ENCODE measurements around the gene DHRS9.

DHRS9 gene

DNA sequence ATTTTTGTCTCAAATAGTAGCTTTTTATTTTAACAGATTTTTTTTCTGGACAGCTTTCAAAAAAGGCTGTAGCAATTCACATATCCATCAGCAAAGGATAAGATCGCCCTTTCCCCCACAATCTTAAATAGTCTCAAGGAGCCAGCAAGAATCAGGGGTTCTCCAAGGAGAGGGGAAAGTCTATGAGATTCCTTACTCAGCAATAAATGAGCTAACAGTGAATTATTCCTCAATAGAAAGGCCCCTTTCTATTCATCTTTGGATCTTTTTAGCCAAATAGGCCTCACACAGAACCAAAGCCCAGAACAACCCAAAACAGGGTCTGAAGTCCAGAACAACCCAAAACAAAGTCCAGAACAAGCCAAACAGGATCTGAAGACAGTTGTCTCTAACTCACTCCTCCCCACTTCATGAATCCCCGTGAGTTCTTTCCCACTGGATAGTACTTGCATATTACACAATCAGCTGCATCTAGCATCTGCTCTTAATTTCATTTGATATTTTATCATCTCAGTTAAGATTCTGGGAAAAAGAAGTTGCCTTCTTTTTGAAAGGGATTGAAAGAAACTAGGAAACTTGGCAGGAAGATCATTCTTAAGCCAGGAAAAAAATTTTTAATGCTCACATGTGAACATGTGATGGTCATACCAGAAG lies 3.4 kb upstream of the DHRS9 start:
- no peak for DNase-seq (ENCODE audit: low spot score)

DNA sequence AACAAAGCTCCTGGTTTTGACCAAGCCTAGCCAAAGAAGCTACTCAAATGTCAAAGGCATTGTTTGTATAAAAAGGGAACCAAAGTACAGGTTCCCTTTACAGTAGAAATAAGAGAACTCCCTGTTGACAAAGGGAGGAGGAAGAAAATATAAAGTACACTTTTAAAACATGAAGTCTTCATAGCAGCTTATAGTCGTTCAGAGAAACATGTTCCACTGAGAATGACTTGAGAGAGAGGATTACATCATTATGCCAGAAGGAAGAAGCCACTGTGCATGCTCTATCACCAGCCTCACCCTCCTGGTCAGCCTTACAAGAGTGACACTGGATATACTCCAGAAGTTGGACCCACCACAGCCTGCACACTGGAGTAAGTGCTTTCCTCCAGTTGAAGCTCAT lies 2.5 kb upstream of the DHRS9 start:
- DNase-seq (ENCODE audit: low spot score): no peak

DNA sequence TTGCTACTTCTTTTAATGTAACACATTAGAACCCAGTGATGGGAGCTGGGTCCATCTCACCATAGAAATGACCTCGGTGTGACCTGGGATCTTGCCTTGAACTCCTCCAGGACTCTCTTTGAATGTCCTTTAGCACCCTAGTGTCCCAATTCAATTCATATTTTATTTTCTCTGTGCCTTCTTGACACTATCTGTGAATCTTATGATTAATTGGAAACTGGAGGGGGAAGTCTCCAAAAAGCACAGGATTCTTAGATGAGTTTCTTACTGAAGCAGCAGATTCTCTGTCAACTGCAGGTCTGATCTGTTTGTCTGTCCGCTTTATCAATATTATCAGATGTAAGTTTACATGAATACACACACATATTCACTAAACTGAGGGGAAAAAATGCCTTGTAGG lies 470 bp downstream of the DHRS9 start:
- no peak for DNase-seq (ENCODE audit: low spot score)

DNA sequence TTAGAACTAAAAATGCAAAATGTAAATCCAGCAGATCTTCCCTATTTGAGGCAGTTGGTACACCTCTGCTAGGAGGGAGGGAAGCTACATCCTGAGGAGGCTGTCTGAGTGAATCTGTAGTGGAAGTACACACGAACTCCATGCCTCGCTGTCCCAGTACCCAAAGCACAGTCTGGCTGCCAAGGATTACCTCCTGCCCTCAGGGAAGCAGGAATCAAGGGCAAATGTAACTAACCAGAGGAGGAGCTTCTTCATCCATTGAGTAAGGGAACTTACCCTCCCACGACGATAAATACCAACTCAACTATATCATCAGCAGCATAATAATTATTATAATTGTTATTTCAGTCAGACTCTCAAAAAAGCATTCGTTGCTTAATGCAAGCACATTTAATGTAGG lies 2.1 kb downstream of the DHRS9 start:
- DNase-seq (ENCODE audit: low spot score): no peak

DNA sequence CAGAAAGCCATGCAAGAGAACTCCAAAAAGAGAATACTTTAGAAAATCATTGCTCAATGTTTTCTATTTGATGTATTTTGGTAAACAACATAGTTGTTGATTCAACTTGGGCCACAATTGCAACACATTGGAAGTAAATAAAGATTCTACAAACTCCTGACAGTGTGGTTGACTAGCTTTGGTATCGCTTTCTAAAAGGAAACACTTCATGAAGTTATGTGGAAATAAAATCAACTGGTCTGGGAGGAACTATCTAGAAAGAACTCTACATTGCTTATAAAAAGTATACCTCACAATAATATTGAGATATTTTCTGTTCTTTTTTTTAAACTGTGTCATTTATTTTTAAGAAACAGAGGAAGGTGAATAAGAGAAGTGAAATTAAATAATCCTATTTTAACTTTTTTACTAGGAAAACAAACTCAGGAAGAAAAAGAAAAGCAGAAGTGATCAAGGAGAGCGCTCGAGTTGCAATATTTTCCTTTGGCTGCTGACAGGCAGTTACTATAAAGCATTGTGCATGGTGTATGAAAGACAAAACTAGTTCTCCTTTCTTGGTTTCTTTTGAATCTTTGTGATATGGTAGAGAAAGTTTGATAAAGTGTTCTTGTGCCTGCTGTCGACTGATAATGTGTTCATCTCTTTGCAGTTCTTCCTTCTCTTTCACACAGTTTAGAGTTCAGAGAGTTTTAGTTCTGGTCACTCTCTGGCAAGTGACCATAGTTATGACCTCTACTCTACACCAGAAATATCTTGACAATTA lies 3.0 kb downstream of the DHRS9 start:
- no peak for DNase-seq (ENCODE audit: low spot score)

DNA sequence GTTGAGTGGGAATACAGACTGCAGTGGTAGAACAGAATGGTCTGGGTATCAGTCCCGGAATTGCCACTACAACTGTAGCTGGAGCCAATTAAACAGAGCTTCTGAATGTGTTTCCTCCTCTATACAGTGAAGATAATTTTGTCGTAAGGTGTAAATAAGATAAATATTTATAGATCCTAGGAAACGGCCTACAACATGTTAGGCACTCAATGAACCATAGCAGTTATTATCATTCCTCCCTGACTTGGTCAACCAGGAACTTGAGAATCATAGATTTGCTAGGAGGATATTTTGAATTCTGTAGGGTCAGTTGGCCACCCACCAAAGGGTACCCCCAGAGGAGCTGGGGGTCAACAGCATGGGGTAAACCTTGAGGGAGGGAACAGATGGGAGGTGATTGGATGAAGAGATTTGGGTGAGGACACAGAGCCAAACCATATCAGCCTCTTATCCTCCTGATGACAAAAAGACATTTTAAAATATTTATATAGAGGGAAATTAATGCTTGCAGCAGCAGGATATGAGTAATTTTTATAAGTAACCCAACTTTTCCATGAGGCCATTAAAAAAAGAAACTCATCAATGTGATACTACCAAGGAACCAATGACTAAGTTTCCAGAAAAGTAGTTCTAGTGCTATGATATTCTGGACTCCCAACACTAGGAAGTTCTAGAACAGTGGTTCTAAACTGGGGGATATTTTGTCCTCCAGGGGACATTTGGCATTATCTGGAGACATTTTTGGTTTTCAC lies 4.0 kb downstream of the DHRS9 start:
- no peak for DNase-seq (ENCODE audit: low spot score)

DNA sequence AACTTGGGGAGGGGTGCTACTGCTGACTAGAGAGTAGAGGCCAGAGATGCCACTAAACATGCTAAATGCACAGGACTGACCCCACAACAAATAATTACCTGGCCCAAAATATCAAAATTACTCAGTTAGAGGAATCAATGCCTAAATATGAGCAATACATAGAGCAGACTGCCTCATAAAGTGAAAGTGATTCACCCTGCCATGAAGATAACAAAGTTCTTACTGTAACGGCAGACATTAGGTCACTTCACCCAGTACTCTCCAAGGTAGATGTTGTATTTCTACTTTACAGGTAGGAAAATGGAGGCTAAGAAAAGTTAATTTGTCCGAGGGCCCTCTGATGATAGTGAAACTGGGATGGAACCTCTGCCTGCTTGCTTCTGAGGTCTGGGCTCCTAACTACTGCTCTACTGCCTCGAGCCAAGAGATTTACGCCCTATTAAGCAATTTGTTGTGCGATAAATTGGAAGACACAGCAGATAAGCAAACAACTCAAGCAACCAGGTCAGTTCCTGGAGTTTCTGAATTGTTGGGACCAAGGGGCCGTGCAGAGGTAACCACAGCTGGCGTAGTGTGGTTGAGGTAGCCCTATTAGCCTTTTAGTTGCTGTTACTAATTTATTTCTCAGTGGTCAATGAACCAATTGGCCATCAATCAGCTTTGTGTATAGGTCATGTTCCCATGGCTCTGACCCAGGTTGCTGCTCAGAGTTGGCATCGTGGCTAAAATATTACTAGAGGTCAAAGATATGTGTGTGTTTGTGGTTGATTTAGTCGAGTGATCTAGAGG lies 4.8 kb downstream of the DHRS9 start:
- DNase-seq (ENCODE audit: low spot score): no peak

DNA sequence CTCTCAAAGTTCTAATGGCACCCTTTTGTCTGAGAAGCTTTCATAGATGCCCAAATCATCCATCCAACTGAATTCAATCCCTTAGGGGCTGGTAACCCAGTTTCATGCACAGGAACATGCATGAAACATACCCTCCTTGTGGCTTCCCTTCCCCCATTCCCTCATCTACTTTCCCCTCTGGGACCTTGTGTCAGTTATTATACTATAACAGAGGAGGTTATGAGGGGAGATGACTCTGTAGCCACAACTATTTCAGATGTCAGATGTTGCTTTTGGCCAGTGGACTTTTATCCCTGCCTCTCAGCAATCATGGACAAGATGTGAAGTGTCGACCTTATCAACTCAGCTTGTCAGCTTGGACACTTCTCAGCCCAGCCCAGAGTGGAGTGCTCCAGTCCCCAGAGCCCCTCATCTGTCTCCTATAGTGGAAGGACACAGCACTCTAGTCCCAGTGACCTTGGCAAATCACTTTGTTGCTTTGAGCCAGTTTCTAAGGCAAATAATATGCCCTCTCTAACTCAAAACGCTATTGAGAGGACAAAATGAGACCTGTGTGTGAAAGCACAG lies 8.4 kb downstream of the DHRS9 start:
- DNase-seq (ENCODE audit: low spot score): no peak

DNA sequence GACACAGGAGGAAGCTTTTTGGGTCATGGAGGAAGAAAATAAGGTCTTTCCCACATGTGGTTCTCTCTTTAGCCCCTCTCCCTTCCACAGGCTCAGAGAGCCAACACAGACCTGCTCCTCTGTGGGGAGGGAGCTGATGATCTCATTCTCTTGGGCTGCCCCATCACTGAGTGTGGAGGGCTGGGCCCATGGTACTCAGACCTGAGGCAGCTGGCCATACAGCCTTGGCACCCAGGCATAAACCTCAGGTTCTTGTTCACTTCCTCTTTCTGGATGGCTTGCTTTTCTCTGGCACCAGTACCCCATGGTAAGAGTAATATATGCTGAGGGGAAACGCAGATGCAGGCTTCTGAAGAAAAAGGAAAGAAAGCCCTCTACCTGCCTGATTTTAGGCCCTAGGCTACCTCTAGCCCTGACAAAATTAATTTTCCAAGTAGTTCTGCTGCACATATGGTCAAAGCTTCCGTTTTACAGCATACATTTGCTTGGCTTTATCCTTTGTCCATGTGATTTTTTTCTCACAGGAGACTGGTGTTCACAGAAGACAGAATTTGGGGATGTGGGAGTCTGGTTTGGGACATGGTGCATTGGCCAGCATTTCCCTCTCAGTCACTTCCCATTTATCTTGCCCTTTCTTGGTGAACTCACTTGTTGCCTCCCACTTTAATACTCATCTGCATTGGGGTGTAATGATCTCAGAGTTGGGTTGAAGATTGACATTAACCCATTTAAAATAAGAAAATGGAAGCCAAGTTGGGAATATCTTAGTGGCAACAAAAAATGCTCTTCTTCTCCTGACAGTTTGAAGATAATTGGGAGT lies 11.1 kb downstream of the DHRS9 start:
- no peak for DNase-seq (ENCODE audit: low spot score)

DNA sequence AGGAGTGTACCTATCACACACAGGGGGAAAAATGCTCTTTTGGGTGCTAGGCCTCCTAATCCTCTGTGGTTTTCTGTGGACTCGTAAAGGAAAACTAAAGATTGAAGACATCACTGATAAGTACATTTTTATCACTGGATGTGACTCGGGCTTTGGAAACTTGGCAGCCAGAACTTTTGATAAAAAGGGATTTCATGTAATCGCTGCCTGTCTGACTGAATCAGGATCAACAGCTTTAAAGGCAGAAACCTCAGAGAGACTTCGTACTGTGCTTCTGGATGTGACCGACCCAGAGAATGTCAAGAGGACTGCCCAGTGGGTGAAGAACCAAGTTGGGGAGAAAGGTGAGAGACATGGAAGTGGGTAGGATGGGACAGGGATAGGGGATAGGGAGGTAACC lies 12.2 kb downstream of the DHRS9 start:
- no peak for DNase-seq (ENCODE audit: low spot score)

DNA sequence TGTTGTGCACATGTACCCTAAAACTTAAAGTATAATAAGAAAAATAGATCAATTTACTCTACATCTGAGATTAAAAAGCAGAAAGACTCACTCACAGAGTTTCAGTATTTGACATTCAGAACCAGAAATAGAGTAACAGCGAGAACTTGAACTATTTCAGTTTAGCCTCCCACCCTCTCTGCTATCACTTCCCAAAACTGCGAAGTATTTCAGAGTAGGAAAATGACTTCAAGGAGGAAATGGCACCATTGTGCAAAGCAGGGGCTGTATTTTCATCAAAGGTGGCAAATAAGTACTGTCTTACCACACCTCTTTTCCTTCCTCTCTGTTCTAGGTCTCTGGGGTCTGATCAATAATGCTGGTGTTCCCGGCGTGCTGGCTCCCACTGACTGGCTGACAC lies 13.6 kb downstream of the DHRS9 start:
- DNase-seq (ENCODE audit: low spot score): no peak

DNA sequence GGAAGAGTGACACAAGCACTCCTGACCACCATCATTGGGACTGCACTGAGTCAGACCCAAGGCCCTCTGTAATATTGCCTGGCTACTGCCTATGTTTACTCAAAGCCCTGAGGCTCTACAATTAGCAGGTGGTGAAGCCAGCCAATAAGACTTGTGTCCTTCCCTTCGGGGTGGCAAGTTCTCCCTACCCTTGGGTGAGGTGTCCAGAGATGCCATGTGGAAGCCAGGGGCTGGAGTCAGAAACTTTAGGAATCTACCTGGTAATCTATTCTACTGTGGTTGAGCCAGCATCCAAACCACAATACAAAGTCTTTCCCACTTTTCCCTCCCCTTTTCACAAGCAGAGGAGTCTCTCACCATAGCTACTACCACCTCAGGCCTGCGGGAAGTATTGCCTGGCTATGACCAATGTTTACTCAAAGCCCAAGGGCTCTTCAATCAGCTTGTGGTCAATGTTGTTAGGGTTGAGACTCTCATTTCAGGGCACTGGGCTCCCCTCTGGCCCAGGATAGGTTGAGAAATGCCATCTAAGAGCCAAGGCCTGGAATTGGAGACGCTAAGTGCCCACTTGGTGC lies 17.6 kb downstream of the DHRS9 start:
- no peak for DNase-seq (ENCODE audit: low spot score)

DNA sequence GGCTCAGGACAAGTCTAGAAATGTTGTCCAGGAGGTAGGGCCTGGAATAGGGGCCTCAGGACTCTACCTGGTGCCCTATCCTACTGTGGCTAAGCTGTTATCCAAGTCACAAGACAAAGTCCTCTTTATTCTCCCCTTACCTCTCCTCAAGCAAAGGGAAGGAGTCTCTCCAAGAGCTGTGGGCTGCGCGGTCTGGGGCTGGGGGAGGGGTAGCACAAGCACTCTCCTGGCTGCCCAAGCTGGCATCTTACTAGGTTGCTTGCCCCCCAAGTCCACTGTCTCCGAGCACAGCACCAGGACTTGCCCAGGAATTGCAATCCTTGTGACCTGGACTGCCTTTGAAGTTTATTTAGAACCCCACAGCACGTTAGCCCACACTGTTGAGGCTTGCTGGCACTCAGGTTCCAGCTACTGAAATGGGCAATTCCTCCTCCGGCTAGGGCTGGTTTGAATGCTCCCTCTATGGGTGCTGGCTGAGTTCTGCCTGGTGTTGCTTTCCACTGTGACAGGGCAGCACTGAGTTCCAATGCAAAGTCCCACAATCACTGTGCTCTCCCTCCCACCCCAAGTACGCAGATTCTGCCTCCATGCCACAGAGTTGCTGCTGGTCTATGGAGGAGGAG lies 18.5 kb downstream of the DHRS9 start:
- no peak for DNase-seq (ENCODE audit: low spot score)

DNA sequence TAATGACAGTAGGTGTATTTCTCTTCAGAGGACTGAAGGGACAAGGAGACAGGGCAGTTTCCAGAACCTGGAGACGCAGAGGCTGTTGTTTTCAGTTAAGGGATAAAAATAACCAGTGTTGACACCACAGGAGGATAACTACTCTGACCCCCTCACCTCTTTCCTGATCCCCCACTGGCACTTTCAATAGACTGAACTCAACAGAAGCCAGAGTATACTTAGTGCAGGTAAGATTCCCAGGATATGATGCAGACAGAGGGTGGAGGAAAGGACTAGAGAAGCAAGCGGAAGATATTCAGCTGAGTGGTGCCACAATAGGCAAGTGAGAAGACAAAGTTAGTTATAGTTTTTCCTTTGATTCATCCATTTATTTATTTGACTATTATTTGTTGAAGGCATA lies 19.8 kb downstream of the DHRS9 start:
- DNase-seq (ENCODE audit: low spot score): no peak

DNA sequence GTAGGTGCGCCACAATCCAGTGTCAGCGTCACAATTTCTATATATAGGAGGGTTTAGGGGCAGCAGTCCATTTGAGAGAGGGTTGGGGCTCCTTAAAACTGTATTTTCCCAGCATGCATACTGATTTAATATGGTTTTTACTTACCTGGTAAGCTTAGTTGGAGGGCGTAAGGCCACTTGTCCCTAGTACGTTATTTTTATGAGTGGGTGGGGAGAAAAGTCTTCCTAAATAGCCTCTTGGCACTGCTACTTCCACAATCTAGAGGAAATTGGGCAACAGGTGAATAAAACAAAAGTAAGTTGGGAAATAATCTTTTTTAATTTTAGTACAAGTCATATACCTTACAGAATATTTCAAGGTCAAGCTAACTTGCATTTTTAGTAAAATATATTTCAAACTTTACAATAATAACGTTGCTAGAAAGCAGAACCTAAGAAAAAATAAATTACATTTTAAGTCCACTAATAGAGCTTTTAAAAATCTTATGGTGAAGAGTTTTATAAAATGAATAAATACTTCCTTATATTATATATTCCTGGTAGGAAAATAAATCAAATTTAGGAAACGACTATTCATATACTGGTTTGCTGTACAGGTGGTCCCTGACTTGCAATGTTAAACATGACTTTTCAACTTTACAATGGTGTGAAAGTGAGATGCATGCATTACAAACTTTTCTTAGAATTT lies 20.9 kb downstream of the DHRS9 start:
- DNase-seq (ENCODE audit: low spot score): no peak

DNA sequence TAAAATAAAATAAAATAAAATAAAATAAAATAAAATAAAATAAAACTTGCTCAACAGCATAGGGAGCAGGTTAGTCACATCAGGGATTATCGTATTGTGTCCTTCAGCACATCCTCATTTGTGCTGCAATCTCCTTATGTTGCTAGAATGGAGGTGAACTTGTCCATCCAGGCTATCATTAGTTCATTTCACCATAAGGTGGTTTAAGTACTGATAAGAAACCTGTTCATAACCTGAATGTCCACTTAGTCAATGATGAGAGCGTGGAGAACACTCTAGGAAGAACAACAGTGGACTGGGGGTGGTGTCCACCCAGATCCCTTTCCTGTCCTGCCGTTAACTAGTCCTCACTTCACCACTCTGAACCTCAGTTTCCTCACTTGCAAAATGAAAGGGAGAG lies 21.9 kb downstream of the DHRS9 start:
- DNase-seq (ENCODE audit: low spot score): no peak

DNA sequence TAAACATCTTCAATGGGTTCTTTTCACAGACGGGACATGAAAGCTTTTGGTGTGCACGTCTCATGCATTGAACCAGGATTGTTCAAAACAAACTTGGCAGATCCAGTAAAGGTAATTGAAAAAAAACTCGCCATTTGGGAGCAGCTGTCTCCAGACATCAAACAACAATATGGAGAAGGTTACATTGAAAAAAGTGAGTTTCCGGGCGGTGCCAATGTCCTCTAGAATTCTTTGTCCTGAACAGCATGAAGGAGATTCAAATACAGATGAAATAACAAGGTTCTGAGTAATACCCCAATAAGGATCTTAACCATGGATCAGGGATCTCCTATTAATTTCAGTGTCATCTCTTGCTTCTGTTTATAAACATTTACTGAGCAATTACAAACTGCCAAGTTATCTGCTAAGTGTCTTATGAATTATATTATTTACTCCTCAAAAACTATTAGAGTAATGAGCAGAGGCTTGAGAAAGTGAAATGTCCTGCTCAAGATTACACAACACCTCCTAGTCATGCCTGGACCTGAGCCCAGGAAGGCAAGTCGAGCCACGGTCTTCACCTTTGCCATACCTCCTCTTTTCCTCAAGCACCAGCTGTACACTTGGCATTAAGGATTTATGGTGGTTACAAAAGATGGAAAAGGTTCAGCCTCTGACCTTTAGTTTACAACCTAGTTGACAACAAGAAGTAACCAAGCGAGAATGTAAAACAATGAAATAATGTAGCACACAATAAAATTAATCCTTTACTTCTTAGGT lies 22.6 kb downstream of the DHRS9 start:
- DNase-seq (ENCODE audit: low spot score): peak; percentile 15

DNA sequence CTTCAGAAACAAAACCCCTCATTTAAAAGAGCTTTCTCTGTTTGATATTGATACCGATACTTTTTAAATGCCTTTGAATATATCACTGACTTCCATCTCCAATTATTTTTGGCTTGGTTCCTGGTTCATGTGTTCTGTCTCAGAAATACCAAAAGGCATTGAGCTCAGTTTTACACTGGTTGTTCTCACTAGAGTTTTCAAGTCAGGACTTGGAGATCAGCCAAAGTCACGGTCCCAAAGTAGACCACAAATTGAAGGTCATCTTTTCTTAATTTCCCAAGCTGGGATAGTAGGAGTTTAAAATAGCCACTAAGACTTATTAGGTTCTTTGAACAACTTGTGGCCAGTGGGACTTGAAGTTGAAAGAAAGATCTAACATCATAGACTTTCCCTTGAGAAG lies 24.2 kb downstream of the DHRS9 start:
- no peak for DNase-seq (ENCODE audit: low spot score)

DNA sequence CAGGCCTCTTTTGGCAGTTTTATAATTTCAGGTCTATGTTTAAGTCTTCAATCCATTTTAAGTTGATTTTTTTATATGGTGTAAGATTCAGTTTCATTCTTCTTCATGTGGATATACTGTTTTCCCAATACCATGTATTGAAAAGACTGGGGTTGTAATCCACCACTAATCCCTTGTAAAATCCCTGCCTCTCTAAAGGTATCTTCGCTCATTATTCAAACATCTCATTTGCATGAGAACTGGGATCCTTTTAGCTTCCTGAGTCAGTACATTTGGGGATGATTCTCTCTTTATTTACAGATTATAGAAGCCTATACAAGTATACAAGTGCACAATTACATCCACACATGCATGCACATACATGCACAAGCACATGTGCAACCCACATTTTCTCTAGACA lies 25.3 kb downstream of the DHRS9 start:
- no peak for DNase-seq (ENCODE audit: low spot score)

Data from GM03348 (cell line).